Mucosa of gallbladder (tissue), 1 donor: ENCODE results near the gene FOXN3. TPM values are rescaled to one million over a fixed set of nuclear protein-coding genes. Genes with fewer than 3 reads are reported as not detected.
"Not testable (repeated sequence)": the region's sequence is repeated elsewhere in the genome, so short reads cannot be mapped to it uniquely, and the experiment has no call there.

Experiments
- DNase-seq: peaks from one replicate; pipeline ENCODE4 v3.0.0-alpha.2; 2020; ENCODE audit warnings: low spot score
- total RNA-seq: library from RNA; stranded (reverse); gene quantifications from one replicate; pipeline ENCODE4 v1.2.1, GENCODE V29; 2021
- donor health status: DM: no; HTN: no; CAD: no.

The FOXN3 gene
- total RNA-seq, 1 donor from 2014 or later: 63.0 TPM

- no peak for DNase-seq
Observed at GRCh38 chr14:89231426-89232113, 185.5 kb downstream of the FOXN3 start.

- DNase-seq: no peak
Observed at GRCh38 chr14:89228921-89229639, 188.0 kb downstream of the FOXN3 start.

GRCh38 chr14:89227496-89227836, 189.6 kb downstream of the FOXN3 start:
- no peak for DNase-seq

GRCh38 chr14:89226801-89227495, 190.1 kb downstream of the FOXN3 start:
- no peak for DNase-seq

GRCh38 chr14:89225607-89226006, 191.4 kb downstream of the FOXN3 start:
- DNase-seq: no peak

GRCh38 chr14:89221109-89221810, 195.8 kb downstream of the FOXN3 start:
- DNase-seq: no peak

GRCh38 chr14:89219051-89219450, 198.0 kb downstream of the FOXN3 start:
- DNase-seq: no peak

- DNase-seq: no peak
Observed at GRCh38 chr14:89217891-89218290, 199.1 kb downstream of the FOXN3 start.

GRCh38 chr14:89215531-89215930, 201.5 kb downstream of the FOXN3 start:
- DNase-seq: no peak

GRCh38 chr14:89215114-89215513, 201.9 kb downstream of the FOXN3 start:
- no peak for DNase-seq

- DNase-seq: peak; percentile 88
Observed at GRCh38 chr14:89214221-89214965, 202.6 kb downstream of the FOXN3 start.

- no peak for DNase-seq
Observed at GRCh38 chr14:89212386-89213235, 204.4 kb downstream of the FOXN3 start.

- no peak for DNase-seq
Observed at GRCh38 chr14:89209558-89209957, 207.5 kb downstream of the FOXN3 start.

- no peak for DNase-seq
Observed at GRCh38 chr14:89207925-89208328, 209.1 kb downstream of the FOXN3 start.

- DNase-seq: no peak
Observed at GRCh38 chr14:89206389-89207031, 210.5 kb downstream of the FOXN3 start.

- DNase-seq: no peak
Observed at GRCh38 chr14:89205137-89205740, 211.8 kb downstream of the FOXN3 start.

GRCh38 chr14:89202413-89203190, 214.4 kb downstream of the FOXN3 start:
- no peak for DNase-seq

- no peak for DNase-seq
Observed at GRCh38 chr14:89201645-89202044, 215.4 kb downstream of the FOXN3 start.

- not testable (repeated sequence) for DNase-seq
Observed at GRCh38 chr14:89199357-89199756, 217.7 kb downstream of the FOXN3 start.
